CD4-positive, alpha-beta memory T cell (primary cell): ENCODE data around the gene NFRKB. TPM values are rescaled to one million over a fixed set of nuclear protein-coding genes. Genes with fewer than 3 reads are reported as not detected.

Experiments used
- CTCF ChIA-PET: fragments of 350-600 bp; sonication (Branson Sonifier 250); formaldehyde crosslinking; loops from one replicate; lab custom pipeline; 2021; ENCODE audit warnings: inconsistent platforms; ENCODE audit not compliant: partially characterized antibody; lab: Charles Lee
- POLR2A ChIA-PET: fragments of 350-600 bp; sonication (Branson Sonifier 250); formaldehyde crosslinking; loops from one replicate; lab custom pipeline; 2021; ENCODE audit not compliant: partially characterized antibody; lab: Charles Lee
- DNase-seq, 5 donors: peaks; one replicate each; pipeline versions ENCODE4 v3.0.0 to v3.0.0-alpha.2; 2020 to 2022; ENCODE audit warnings: mixed read lengths in 1 of 5
- H3K27ac ChIP-seq: one replicate; pipeline ENCODE4 v1.7.0; 2013; ENCODE audit warnings: low read depth, low read length
- H3K27me3 ChIP-seq: 2 replicates; pipeline ENCODE4 v1.7.0; 2013; ENCODE audit warnings: mild to moderate bottlenecking, low read length, moderate library complexity; ENCODE audit not compliant: insufficient read depth
- H3K36me3 ChIP-seq: 2 replicates; pipeline ENCODE4 v1.7.0; 2013; ENCODE audit warnings: mild to moderate bottlenecking, low read length, moderate library complexity; ENCODE audit not compliant: insufficient read depth
- H3K4me1 ChIP-seq: 2 replicates; pipeline ENCODE4 v1.7.0; 2013; ENCODE audit warnings: mild to moderate bottlenecking, low read length, moderate library complexity; ENCODE audit not compliant: insufficient read depth
- H3K4me3 ChIP-seq, 2 donors: one replicate each; pipeline ENCODE4 v1.7.0; 2013; ENCODE audit warnings: low read length in 2 of 2, mild to moderate bottlenecking in 1 of 2
- H3K9me3 ChIP-seq, 2 donors: one replicate each; pipeline ENCODE4 v1.7.0; 2013; ENCODE audit warnings: low read length in 2 of 2, control low read depth in 1 of 2; ENCODE audit not compliant: control insufficient read depth in 1 of 2
- H3K27ac Mint-ChIP-seq, 7 donors: one replicate each; pipeline ENCODE4 v1.8.0; 2020 to 2021; ENCODE audit warnings: mixed read lengths in 7 of 7, mild to moderate bottlenecking in 6 of 7, inconsistent platforms in 3 of 7, moderate library complexity in 3 of 7
- H3K27me3 Mint-ChIP-seq, 2 donors: one replicate each; pipeline ENCODE4 v1.8.0; 2020 to 2021; ENCODE audit warnings: mixed read lengths in 2 of 2
- H3K36me3 Mint-ChIP-seq, 2 donors: one replicate each; pipeline ENCODE4 v1.8.0; 2020 to 2021; ENCODE audit warnings: mixed read lengths in 2 of 2, inconsistent platforms in 1 of 2, mild to moderate bottlenecking in 1 of 2
- H3K4me1 Mint-ChIP-seq, 4 donors: one replicate each; pipeline ENCODE4 v1.8.0; 2020 to 2021; ENCODE audit warnings: mixed read lengths in 4 of 4, mild to moderate bottlenecking in 1 of 4
- H3K4me3 Mint-ChIP-seq, 8 donors: one replicate each; pipeline ENCODE4 v1.8.0; 2020 to 2021; ENCODE audit warnings: mixed read lengths in 8 of 8, mild to moderate bottlenecking in 7 of 8, moderate library complexity in 6 of 8, inconsistent platforms in 3 of 8
- H3K9me3 Mint-ChIP-seq, 8 donors: one replicate each; pipeline ENCODE4 v1.8.0; 2020 to 2021; ENCODE audit warnings: mixed read lengths in 8 of 8, mild to moderate bottlenecking in 5 of 8, inconsistent platforms in 3 of 8, moderate library complexity in 1 of 8
- intact Hi-C: fragments of 100-400 bp; cut with micrococcal nuclease; formaldehyde crosslinking; loops from one replicate; pipeline ENCODE4 v1.15.1; 2023
- polyA plus RNA-seq, 2 donors: library from polyadenylated mRNA; unstranded; fragments of 300-500 nt; fragmentation: Illumina TruSeq; gene quantifications; one replicate each; pipeline ENCODE4 v1.2.3, GENCODE V29; 2021
- total RNA-seq, 2 experiments: library from RNA; stranded (reverse); gene quantifications; one replicate each; pipeline ENCODE4 v1.2.3, GENCODE V29; 2021

The NFRKB gene
- total RNA-seq (10 to 100 TPM; 91.9 to 94.9 TPM), polyA plus RNA-seq (10 to 100 TPM; 18.1 to 34.5 TPM)

DNA sequence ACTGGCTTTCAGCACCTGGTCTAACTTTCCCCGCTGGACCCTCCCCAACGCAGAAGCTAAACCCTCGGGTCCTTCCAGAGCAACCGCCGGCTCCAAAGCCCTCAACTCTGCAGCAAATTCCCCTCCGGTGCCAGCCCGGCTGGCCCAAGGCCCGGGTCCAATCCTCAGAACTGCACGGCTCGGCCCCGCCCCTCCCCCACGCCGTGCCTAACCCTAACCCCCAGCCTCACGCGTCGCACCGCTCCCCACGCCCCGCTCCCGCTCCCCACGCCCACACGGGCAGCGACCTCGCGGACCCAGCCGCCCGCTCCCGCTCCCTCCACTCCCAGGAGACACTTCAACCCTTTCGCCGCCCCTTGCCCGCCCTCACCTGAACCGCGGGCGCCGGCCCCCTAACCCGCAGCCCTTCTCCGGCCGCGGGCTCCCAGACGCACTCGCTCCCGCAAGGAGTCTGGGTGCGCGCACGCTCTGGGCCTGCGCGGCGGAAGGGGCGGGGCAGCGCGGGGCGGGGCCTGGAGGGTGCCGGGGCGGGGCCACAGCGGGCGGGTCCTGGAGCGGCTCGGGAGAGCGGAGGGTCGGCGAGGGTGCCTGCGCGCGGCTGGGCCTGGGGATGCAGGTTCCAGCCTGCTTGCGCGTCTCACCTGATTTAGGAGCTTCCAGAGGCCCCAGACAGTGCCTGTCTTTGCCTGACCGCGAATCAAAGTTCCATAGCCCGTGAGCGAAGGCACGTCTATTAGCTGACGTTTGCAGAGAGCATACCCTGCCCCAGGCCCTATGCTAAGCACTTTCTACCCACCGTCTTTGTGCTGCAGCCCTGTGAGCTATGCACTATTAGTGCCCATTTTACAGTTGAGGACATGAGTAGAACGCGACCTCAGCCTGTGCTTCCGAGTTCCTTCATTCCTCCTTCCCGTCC is at the start of gene NFRKB:
Gene NFRKB, minus strand, starts transcription at position 453 of the 916 bp plus-strand sequence. CDS start 2,729 bp downstream, outside the sequence.
- peak within 1 kb of the TSS; percentile 92 to 94 (median 94) for H3K4me3 Mint-ChIP-seq
- peaks cover 29% of the 10 kb centered on the region for H3K4me1 ChIP-seq
- H3K27ac ChIP-seq: peak within 1 kb of the TSS; percentile 81
- no peaks in the 10 kb centered on the region for H3K27me3 Mint-ChIP-seq
- peak within 1 kb of the TSS; percentile 61 to 84 for H3K4me3 ChIP-seq
- ChIA-PET POLR2A (interaction anchor here (0.6 to 3.1 kb wide), 17 partner anchors 9 to 236 kb away, joined by 3 to 29 read pairs (median 5); partner anchors contain the start of genes PRDM10 and TMEM45B), CTCF (interaction anchor here (0.6 to 2.5 kb wide), 6 partner anchors 14 to 236 kb away, joined by 3 to 13 read pairs (median 6); no protein-coding TSS in a partner anchor)
- no peaks in the 10 kb centered on the region for H3K9me3 ChIP-seq
- DNase-seq: peak; percentile 81 to 89 (median 84)
- H3K36me3 ChIP-seq: peaks cover 11% of the 10 kb centered on the region
- peak within 1 kb of the TSS; percentile 82 to 93 (median 90) for H3K27ac Mint-ChIP-seq
- peaks cover 30 to 37% of the 10 kb centered on the region in 2 donors for H3K36me3 Mint-ChIP-seq
- intact Hi-C loops: loop anchor here (1.0 to 5.0 kb wide), 7 partner anchors 41 to 419 kb away; partner anchors contain the start of genes APLP2, PRDM10 and ZBTB44
- H3K4me1 Mint-ChIP-seq: peaks cover 20 to 51% (median 33%) of the 10 kb centered on the region in 4 donors
- peaks cover 0 to 2% (median 0%) of the 10 kb centered on the region in 8 donors for H3K9me3 Mint-ChIP-seq
- H3K27me3 ChIP-seq: no peaks in the 10 kb centered on the region

DNA sequence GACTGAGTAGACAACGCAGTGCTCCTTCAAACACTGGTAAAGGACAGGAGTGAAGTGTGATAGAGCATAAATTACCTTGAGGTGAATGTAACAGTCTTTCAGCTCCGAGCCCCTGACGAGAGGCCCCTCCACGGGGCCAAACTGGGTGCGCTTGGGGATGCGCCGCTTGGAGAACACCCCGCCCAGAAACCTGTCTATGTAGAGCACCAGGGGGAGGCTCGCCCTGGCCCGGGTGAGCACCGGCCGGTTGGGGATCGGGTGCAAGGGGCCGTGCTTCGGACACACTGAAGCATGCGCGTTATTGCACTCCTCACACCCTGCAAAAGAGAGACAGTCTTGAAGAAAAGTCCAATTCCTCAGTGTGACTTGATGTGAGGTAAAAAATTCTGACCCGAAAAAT is 49.3 kb upstream of the NFRKB start:
- H3K27ac Mint-ChIP-seq: no peak overlapping the region
- Histone ChIP-seq H3K9me3 (no peaks in the 10 kb centered on the region), H3K4me3 (no peak overlapping the region), H3K36me3 (no peaks in the 10 kb centered on the region), H3K4me1 (no peaks in the 10 kb centered on the region), H3K27ac (no peak overlapping the region), H3K27me3 (no peaks in the 10 kb centered on the region)
- intact Hi-C loops: loop anchor here (5.0 kb wide), 1 partner anchor 188 kb away; no protein-coding TSS in a partner anchor
- DNase-seq: no peak
- CTCF ChIA-PET: interaction anchor here (0.7 kb wide), 1 partner anchor 102 kb away, joined by 3 read pairs; no protein-coding TSS in a partner anchor
- no peak overlapping the region for H3K4me3 Mint-ChIP-seq
- POLR2A ChIA-PET: no interaction called here
- peaks cover 48 to 54% of the 10 kb centered on the region in 2 donors for H3K36me3 Mint-ChIP-seq
- no peaks in the 10 kb centered on the region for H3K27me3 Mint-ChIP-seq
- no peaks in the 10 kb centered on the region for H3K4me1 Mint-ChIP-seq
- no peaks in the 10 kb centered on the region for H3K9me3 Mint-ChIP-seq

DNA sequence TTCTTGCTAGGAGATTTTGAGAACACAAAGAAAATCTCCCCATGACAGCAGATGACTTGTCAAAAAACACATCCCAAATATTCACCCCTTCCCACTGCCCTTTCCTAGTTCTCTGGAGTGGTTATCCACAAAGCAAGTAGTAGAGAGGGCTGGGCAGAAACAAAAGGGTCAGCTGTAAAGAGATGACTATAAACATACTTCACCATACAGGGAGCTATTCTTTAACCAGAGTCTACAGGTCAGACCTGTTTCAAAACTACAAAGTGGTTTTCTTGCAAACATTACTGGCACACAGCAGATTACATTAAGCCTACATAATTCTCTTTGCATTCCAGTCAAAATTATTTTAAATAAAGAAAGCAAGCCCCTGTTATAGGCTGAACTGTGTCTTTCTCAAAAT is 47.7 kb upstream of the NFRKB start:
- intact Hi-C loops: loop anchor here (5.0 kb wide), 1 partner anchor 189 kb away; no protein-coding TSS in a partner anchor
- Mint-ChIP-seq H3K27me3 (no peaks in the 10 kb centered on the region), H3K27ac (no peak overlapping the region), H3K4me3 (no peak overlapping the region), H3K36me3 (peaks cover 44 to 57% of the 10 kb centered on the region in 2 donors), H3K9me3 (no peaks in the 10 kb centered on the region), H3K4me1 (no peaks in the 10 kb centered on the region)
- Histone ChIP-seq H3K9me3 (no peaks in the 10 kb centered on the region), H3K4me3 (no peak overlapping the region), H3K36me3 (no peaks in the 10 kb centered on the region), H3K4me1 (no peaks in the 10 kb centered on the region), H3K27ac (no peak overlapping the region), H3K27me3 (no peaks in the 10 kb centered on the region)
- ChIA-PET POLR2A (no interaction called here), CTCF (interaction anchor here (0.7 kb wide), 1 partner anchor 184 kb away, joined by 3 read pairs; no protein-coding TSS in a partner anchor)
- no peak for DNase-seq

DNA sequence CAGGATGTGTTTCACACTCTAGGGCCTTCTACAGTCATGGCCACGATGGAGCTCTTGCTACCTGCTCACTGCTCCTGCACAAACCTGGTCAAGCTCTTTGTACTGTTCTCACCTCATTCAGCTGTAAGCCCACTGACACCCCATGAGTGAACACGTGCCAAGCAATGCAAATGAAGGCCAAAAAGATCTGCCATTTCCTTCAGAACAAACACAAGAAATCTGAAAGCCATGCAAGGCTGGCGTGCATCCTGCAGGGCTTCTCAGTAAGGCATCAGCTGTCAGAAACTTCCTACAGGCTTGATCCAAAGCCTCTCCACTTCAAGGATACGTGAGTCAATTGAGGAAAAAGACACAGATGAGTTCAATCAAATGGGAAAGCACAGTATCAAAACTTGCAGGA is 44.1 kb upstream of the NFRKB start:
- Histone ChIP-seq H3K27ac (no peak overlapping the region), H3K4me1 (no peaks in the 10 kb centered on the region), H3K27me3 (no peaks in the 10 kb centered on the region), H3K9me3 (no peaks in the 10 kb centered on the region), H3K4me3 (no peak overlapping the region), H3K36me3 (no peaks in the 10 kb centered on the region)
- intact Hi-C loops: no loop called here
- Mint-ChIP-seq H3K4me1 (no peaks in the 10 kb centered on the region), H3K4me3 (no peak overlapping the region), H3K27ac (no peak overlapping the region), H3K27me3 (no peaks in the 10 kb centered on the region), H3K36me3 (peaks cover 33 to 41% of the 10 kb centered on the region in 2 donors), H3K9me3 (no peaks in the 10 kb centered on the region)
- no peak for DNase-seq
- ChIA-PET POLR2A (no interaction called here), CTCF (interaction anchor here (0.8 to 2.4 kb wide), 2 partner anchors 192 to 199 kb away, joined by 3 to 9 read pairs; no protein-coding TSS in a partner anchor)

DNA sequence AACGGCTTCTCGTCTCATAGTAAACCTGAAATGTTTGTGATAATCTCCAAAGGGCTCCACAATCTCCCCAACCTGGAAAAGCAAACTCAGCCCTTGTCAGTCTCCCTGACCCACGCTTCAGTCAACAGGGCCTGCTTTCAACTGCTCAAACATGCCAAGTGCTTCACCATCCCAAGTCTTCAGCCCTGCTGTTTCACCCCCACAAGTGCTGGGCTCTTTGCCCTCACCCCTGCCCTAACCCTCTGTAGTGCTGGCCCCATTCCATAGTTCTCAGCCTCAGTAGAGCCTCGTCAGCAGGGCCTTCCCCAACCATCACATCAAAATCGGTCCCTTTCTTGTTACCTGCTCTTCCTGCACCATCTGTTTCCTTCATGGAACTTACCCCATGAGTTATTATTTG is 43.4 kb upstream of the NFRKB start:
- CTCF ChIA-PET: interaction anchor here (2.4 kb wide), 1 partner anchor 193 kb away, joined by 9 read pairs; no protein-coding TSS in a partner anchor
- Mint-ChIP-seq H3K4me3 (no peak overlapping the region), H3K4me1 (no peaks in the 10 kb centered on the region), H3K27ac (peak overlapping the region in 2 of 7 donors; percentile 2 to 7), H3K9me3 (no peaks in the 10 kb centered on the region), H3K36me3 (peaks cover 39 to 45% of the 10 kb centered on the region in 2 donors), H3K27me3 (no peaks in the 10 kb centered on the region)
- H3K36me3 ChIP-seq: no peaks in the 10 kb centered on the region
- POLR2A ChIA-PET: no interaction called here
- intact Hi-C loops: no loop called here
- H3K4me3 ChIP-seq: no peak overlapping the region
- DNase-seq: no peak
- no peaks in the 10 kb centered on the region for H3K9me3 ChIP-seq
- H3K4me1 ChIP-seq: no peaks in the 10 kb centered on the region
- H3K27me3 ChIP-seq: no peaks in the 10 kb centered on the region
- no peak overlapping the region for H3K27ac ChIP-seq

DNA sequence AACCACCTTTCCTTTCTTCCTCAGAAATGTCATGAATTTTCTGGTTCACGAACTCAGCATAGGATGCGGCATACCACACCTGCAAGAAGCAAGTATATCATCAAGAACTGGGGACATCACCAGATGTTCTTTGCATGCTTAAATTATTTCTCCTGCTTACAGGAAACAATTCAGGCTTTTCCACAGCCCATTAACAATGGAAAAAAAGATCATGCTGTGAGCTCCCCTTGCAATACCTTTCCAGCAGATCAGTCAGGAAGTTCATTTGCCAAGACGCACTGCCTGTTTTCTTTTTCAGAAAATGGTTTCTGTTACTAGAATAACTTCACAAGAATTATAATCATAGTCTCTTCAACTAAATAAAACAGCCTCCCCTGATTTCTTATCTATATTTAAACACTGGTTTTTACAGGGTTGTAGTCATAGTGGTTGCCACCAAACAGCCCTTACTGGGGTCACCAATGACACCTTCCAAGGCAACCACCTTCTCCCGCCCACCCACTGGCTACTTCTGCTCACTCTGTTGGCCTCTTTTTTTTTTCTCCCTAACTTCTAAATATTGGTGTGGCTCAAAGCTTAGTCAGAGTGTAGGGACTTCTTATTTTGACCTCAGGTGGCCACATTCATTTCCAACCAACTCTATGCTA is 42.3 kb upstream of the NFRKB start:
- no peak overlapping the region for H3K27ac ChIP-seq
- peaks cover 41% of the 10 kb centered on the region in 2 donors for H3K36me3 Mint-ChIP-seq
- H3K27me3 Mint-ChIP-seq: no peaks in the 10 kb centered on the region
- H3K4me3 Mint-ChIP-seq: no peak overlapping the region
- H3K9me3 Mint-ChIP-seq: no peaks in the 10 kb centered on the region
- ChIA-PET CTCF (no interaction called here), POLR2A (no interaction called here)
- H3K36me3 ChIP-seq: no peaks in the 10 kb centered on the region
- no peaks in the 10 kb centered on the region for H3K27me3 ChIP-seq
- no peak for DNase-seq
- no peaks in the 10 kb centered on the region for H3K4me1 ChIP-seq
- no peaks in the 10 kb centered on the region for H3K4me1 Mint-ChIP-seq
- H3K27ac Mint-ChIP-seq: no peak overlapping the region
- no peaks in the 10 kb centered on the region for H3K9me3 ChIP-seq
- intact Hi-C loops: no loop called here
- H3K4me3 ChIP-seq: no peak overlapping the region
